DND-41 (cell line): ENCODE data around the gene UNC13B.

Experiments
- ATAC-seq: fragments of 200-7000 bp; cut with Tn5 transposase; 3 replicates; pipeline ENCODE4 v1.9.1; 2021; ENCODE audit warnings: low read depth; ENCODE audit not compliant: insufficient read depth
- DNase-seq: peaks from one replicate; pipeline ENCODE4 v3.0.0-alpha.2; 2020
- H2AFZ ChIP-seq: 2 replicates; pipeline ENCODE4 v1.6.0; 2012; ENCODE audit warnings: low read depth, low read length
- H3K27ac ChIP-seq: 2 replicates; pipeline ENCODE4 v1.5.1; 2012; ENCODE audit warnings: low read length, inconsistent platforms
- H3K27me3 ChIP-seq: fragments of 200-600 bp; sonication (generic); 2 replicates; pipeline ENCODE4 v1.6.0; 2012; ENCODE audit warnings: low read length, mild to moderate bottlenecking, inconsistent platforms; ENCODE audit not compliant: insufficient read depth, poor library complexity
- H3K36me3 ChIP-seq: 2 replicates; pipeline ENCODE4 v1.5.1; 2012; ENCODE audit warnings: low read length, inconsistent platforms; ENCODE audit not compliant: insufficient read depth
- H3K4me1 ChIP-seq: 2 replicates; pipeline ENCODE4 v1.5.1; 2012; ENCODE audit warnings: mild to moderate bottlenecking, low read length; ENCODE audit not compliant: insufficient read depth
- H3K4me2 ChIP-seq: 2 replicates; pipeline ENCODE4 v1.6.0; 2012; ENCODE audit warnings: mild to moderate bottlenecking, moderate library complexity, low read length, inconsistent platforms; ENCODE audit not compliant: insufficient read depth
- H3K4me3 ChIP-seq, 2 experiments: fragments of 200-600 bp in 1 of 2; shearing (Covaris generic) in 1 of 2; 2 replicates each; pipeline ENCODE4 v1.5.1; 2012 to 2016; ENCODE audit warnings: inconsistent platforms in 2 of 2, low read length in 2 of 2, mild to moderate bottlenecking in 2 of 2, low read depth in 1 of 2, moderate library complexity in 1 of 2
- H3K79me2 ChIP-seq: 2 replicates; pipeline ENCODE4 v1.6.0; 2012; ENCODE audit warnings: low read length, inconsistent platforms; ENCODE audit not compliant: insufficient read depth
- H3K9ac ChIP-seq: 2 replicates; pipeline ENCODE4 v1.6.0; 2012; ENCODE audit warnings: low read depth, mild to moderate bottlenecking, inconsistent platforms, low read length, moderate library complexity
- H3K9me3 ChIP-seq: 2 replicates; pipeline ENCODE4 v1.5.1; 2012; ENCODE audit warnings: low read length, moderate library complexity, mild to moderate bottlenecking, inconsistent platforms; ENCODE audit not compliant: insufficient read depth, severe bottlenecking
- H4K20me1 ChIP-seq: 2 replicates; pipeline ENCODE4 v1.6.0; 2012; ENCODE audit warnings: low read length; ENCODE audit not compliant: insufficient read depth
- CTCF ChIP-seq: IDR thresholded peaks from 2 replicates; pipeline ENCODE4 v1.5.1; 2012; ENCODE audit warnings: borderline replicate concordance, low read length, moderate library complexity, mild to moderate bottlenecking; ENCODE audit not compliant: poor library complexity, severe bottlenecking; ENCODE audit errors: extremely low read depth
- EZH2 ChIP-seq: IDR thresholded peaks from 3 replicates; pipeline ENCODE4 v1.6.1; 2012; ENCODE audit warnings: borderline replicate concordance, low read depth, mild to moderate bottlenecking, moderate library complexity, low read length, inconsistent platforms; ENCODE audit not compliant: severe bottlenecking

The UNC13B gene

GRCh38 chr9:35367451-35367850, 205.6 kb downstream of the UNC13B start:
- Histone ChIP-seq H3K36me3 (no peaks in the 10 kb centered on the region), H3K4me1 (no peaks in the 10 kb centered on the region), H3K27ac (no peak overlapping the region), H3K4me3 (no peak overlapping the region), H3K79me2 (no peaks in the 10 kb centered on the region), H3K9me3 (no peaks in the 10 kb centered on the region), H3K9ac (no peak overlapping the region), H3K27me3 (peaks cover 16% of the 10 kb centered on the region), H4K20me1 (no peaks in the 10 kb centered on the region), H3K4me2 (no peak overlapping the region), H2AFZ (no peak overlapping the region)
- TF ChIP-seq EZH2, result no peak
- TF ChIP-seq CTCF, result no peak
- no peak for ATAC-seq
- no peak for DNase-seq

GRCh38 chr9:35370241-35370640, 208.4 kb downstream of the UNC13B start:
- TF ChIP-seq CTCF (no peak), EZH2 (no peak)
- DNase-seq (no peak), ATAC-seq (no peak)
- Histone ChIP-seq H2AFZ (no peak overlapping the region), H3K79me2 (no peaks in the 10 kb centered on the region), H3K9me3 (no peaks in the 10 kb centered on the region), H3K4me1 (no peaks in the 10 kb centered on the region), H3K27me3 (peaks cover 13% of the 10 kb centered on the region), H3K36me3 (no peaks in the 10 kb centered on the region), H3K4me3 (no peak overlapping the region), H3K4me2 (no peak overlapping the region), H3K9ac (no peak overlapping the region), H4K20me1 (no peaks in the 10 kb centered on the region), H3K27ac (no peak overlapping the region)

GRCh38 chr9:35374436-35374835, 212.6 kb downstream of the UNC13B start:
- no peak overlapping the region for H3K4me2 ChIP-seq
- no peak for ATAC-seq
- TF ChIP-seq EZH2, result no peak
- no peak for TF ChIP-seq CTCF
- H2AFZ ChIP-seq, result no peak overlapping the region
- H3K79me2 ChIP-seq, result no peaks in the 10 kb centered on the region
- no peak overlapping the region for H3K9ac ChIP-seq
- H3K4me1 ChIP-seq, result no peaks in the 10 kb centered on the region
- peaks cover 7% of the 10 kb centered on the region for H3K27me3 ChIP-seq
- no peaks in the 10 kb centered on the region for H3K36me3 ChIP-seq
- no peaks in the 10 kb centered on the region for H3K9me3 ChIP-seq
- no peaks in the 10 kb centered on the region for H4K20me1 ChIP-seq
- DNase-seq, result no peak
- no peak overlapping the region for H3K4me3 ChIP-seq
- no peak overlapping the region for H3K27ac ChIP-seq

- peaks cover 6% of the 10 kb centered on the region for H3K27me3 ChIP-seq
- H3K9ac ChIP-seq, result no peak overlapping the region
- no peaks in the 10 kb centered on the region for H3K4me1 ChIP-seq
- H2AFZ ChIP-seq, result no peak overlapping the region
- H4K20me1 ChIP-seq, result no peaks in the 10 kb centered on the region
- H3K9me3 ChIP-seq, result no peaks in the 10 kb centered on the region
- H3K36me3 ChIP-seq, result no peaks in the 10 kb centered on the region
- no peak overlapping the region for H3K27ac ChIP-seq
- ATAC-seq (no peak), DNase-seq (no peak)
- H3K79me2 ChIP-seq, result no peaks in the 10 kb centered on the region
- H3K4me2 ChIP-seq, result no peak overlapping the region
- no peak overlapping the region for H3K4me3 ChIP-seq
- TF ChIP-seq EZH2 (no peak), CTCF (no peak)
Measured at GRCh38 chr9:35374910-35375309, 213.1 kb downstream of the UNC13B start.
